GM12873 (cell line): ENCODE data around the gene PLCB1.

Experiments
- TF ChIP-seq, protein P1 (sequence below): IDR thresholded peaks from 2 replicates; pipeline ENCODE4 v1.5.1; 2012; ENCODE audit warnings: low read depth, mild to moderate bottlenecking, moderate library complexity, low read length, control low read depth; ENCODE audit not compliant: insufficient read depth; ENCODE audit errors: missing control alignments

PLCB1 gene

DNA sequence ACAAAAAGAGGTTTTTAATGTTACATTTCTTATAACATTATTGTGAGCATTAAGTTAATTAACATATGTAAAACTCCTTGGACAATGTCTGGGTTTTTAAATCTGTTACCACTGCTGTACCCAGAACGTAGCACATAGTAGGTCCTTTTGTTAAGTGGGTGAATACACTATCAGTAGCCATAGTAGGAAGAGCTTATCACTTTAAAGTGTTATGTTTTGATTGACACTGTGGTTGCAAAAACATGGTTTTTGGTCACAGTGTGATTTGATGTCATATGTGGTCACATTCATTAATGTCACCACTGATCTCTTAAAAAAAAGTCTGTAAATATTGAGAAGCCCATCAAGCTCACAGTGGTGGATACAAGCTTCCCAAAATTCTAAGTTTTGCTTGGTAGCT, 160.7 kb downstream of the PLCB1 start:
- TF ChIP-seq, protein P1, sequence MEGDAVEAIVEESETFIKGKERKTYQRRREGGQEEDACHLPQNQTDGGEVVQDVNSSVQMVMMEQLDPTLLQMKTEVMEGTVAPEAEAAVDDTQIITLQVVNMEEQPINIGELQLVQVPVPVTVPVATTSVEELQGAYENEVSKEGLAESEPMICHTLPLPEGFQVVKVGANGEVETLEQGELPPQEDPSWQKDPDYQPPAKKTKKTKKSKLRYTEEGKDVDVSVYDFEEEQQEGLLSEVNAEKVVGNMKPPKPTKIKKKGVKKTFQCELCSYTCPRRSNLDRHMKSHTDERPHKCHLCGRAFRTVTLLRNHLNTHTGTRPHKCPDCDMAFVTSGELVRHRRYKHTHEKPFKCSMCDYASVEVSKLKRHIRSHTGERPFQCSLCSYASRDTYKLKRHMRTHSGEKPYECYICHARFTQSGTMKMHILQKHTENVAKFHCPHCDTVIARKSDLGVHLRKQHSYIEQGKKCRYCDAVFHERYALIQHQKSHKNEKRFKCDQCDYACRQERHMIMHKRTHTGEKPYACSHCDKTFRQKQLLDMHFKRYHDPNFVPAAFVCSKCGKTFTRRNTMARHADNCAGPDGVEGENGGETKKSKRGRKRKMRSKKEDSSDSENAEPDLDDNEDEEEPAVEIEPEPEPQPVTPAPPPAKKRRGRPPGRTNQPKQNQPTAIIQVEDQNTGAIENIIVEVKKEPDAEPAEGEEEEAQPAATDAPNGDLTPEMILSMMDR, result no peak

DNA sequence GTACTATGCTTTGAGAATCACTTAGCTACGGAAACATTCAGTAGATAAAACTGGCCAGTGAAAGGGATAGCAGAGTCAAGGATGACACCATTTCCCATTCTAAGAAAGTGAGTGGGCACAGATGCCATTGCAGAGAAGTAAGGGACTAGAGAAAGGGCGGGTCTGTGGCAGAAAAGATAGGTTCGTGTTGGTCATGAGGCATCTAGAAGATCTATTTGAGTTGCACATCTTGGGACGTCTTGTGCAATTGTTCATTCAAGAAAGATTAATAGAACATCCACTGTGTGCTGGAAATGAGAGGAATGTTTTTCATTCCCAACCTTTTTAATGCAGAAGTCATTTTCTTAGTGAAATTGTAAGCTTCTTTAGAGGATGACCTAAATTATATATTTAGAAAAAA, 161.7 kb downstream of the PLCB1 start:
- TF ChIP-seq, protein P1, result no peak

DNA sequence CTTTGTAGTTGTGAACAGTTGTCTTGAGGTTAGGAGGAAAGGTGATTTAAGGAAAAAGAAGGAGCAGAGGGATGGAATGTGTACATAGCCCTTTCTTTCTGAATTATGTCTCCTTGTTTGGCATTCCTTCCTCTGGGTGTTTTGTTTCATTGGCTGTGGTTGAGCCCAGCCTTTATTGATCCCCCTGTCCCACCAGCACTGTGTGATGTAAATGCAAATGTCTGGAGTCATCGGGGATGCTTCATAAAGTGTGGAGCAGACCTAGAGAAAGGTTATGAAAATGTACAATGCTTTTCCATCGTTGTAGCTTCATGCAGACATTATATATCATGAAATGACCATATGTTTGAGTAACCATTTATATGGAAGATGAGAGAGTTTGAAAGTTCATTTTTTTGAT, 164.5 kb downstream of the PLCB1 start:
- TF ChIP-seq, protein P1, result no peak

DNA sequence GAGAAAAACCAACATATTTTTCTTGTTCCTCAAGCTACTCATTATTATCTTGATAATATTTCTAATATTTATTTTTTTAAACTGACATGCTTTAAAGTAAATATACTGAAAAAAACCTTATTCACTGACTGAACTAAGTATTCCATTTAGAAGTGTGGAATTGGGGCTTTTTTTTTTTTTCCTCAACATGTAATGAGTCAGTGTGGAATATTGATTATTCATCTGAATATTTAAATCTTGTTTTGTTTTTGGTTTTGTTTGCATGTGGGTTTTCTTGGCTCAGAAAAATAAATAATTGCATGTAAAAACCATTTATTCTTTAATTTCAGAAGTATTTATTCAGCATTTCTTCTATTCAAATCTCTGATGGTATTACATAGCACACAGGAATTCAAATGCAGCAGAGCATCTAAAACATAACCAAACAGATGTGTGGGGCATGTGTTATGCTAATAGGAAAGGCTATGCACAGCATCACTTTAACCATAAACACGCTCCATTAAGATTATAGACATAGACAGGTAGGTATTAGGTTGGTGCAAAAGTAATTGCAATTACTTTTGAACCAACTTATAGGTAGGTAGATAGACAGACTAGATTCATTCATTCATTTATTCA, 166.5 kb downstream of the PLCB1 start:
- TF ChIP-seq, protein P1, result no peak

DNA sequence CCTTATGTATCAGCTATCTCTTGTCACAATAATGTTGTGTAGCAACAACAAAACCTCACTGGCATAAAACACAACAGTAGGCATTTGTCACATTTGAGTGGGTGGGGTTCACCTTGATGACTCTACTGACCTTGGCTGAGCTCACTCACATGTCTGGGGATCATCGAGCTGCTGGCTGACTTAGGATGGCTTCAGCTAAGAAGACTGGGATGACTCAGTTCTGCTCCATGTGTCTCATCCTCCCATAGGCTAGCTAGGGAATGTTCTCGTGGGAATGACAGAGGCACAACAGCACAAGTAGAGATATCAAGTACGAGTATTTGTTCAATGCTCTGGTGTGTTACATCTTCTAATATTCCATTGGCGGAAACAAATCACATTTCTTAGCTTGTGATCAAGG, 167.9 kb downstream of the PLCB1 start:
- TF ChIP-seq, protein P1, result no peak

DNA sequence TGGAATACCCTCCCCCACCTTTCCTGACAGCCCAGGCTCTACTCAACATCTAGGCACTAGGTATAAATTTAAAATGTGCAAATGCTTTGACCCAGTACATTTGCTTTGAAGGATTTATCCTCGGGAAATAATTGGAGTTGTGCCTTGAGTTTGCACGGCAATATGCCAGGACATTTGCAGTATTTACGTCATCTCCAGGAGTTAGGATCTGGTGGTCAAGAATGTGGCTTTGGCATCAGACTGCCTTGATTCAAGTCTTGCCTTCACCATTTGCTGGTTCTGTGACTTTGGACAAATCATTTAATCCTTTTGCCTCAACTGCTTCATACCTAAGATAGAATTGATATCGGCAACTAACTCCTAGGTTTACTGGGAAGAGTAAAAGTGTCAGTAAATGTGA, 169.6 kb downstream of the PLCB1 start:
- TF ChIP-seq, protein P1, result no peak

DNA sequence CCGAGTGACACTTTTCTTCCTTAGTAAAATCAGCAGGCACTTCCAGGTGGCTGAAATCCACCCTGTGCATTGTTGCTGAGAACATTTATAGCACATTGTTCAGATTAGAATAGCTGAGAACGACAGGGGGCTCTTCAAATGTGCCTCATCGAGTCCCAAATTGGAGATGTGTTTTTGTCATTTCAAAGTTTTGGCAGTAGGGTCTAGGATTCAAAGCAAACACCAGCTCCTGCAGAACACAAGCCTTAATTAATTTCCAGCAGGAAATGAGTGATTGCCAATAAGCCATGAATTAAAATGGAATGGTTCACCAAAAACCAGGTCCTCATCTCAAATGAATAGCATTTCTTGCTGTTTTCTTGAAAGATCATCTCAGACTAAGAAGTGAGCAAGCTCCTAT, 171.6 kb downstream of the PLCB1 start:
- TF ChIP-seq, protein P1, result no peak
